ENCODE results near the gene STAM. TPM values are rescaled to one million over a fixed set of nuclear protein-coding genes. Genes with fewer than 3 reads are reported as not detected.
A peak's percentile ranks its signal among the peaks of the same experiment; 100 is the strongest.
"Not testable (repeated sequence)": the region's sequence is repeated elsewhere in the genome, so short reads cannot be mapped to it uniquely, and the experiment has no call there.

Gene STAM
- total RNA-seq (2014; rRNA removed; shearing (Covaris generic)): 26.9 and 27.6 TPM in 2 replicates

GRCh38 chr10:17643755-17644484 lies at the start of gene STAM:
Gene STAM (plus strand): TSS chr10:17644151. CDS start chr10:17644340, 189 bp downstream.
- H3K4me1 ChIP-seq: peaks cover 4% of the 10 kb centered on the region; the same call in 1 of the 2 replicates
- no peaks in the 10 kb centered on the region for H3K9me3 ChIP-seq (replicated peaks)
- peak within 1 kb of the TSS; percentile 99 for H3K27ac ChIP-seq
- DNase-seq: peak; percentile 92 to 93
- peak within 1 kb of the TSS; percentile 83 for H3K4me3 ChIP-seq
- H3K36me3 ChIP-seq: no peaks in the 10 kb centered on the region; the same call in 1 of the 2 replicates
- no peaks in the 10 kb centered on the region for H3K27me3 ChIP-seq

DNA sequence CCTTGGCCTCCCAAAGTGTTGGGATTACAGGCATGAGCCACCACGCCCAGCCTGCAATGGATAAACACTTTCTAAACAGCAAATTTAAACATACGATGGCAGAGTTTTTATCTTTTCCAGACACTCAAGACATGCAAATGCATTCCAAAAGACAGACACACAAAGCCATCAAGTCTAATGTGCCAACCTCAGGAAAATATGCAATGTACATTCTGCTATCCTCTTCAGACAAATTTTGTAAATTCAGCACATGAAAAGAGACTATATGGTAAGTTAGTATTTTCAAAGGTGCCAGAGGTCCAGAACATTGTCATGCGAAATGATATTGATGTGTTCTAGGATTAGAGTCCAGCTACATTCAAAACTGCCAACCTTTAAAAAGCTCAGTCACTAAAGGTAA lies 46.6 kb upstream of the STAM start:
- no peaks in the 10 kb centered on the region for H3K9me3 ChIP-seq (replicated peaks)
- H3K27ac ChIP-seq: no peak overlapping the region
- DNase-seq: no peak
- no peaks in the 10 kb centered on the region for H3K27me3 ChIP-seq
- no peaks in the 10 kb centered on the region for H3K36me3 ChIP-seq
- H3K4me1 ChIP-seq: no peaks in the 10 kb centered on the region
- no peak overlapping the region for H3K4me3 ChIP-seq

DNA sequence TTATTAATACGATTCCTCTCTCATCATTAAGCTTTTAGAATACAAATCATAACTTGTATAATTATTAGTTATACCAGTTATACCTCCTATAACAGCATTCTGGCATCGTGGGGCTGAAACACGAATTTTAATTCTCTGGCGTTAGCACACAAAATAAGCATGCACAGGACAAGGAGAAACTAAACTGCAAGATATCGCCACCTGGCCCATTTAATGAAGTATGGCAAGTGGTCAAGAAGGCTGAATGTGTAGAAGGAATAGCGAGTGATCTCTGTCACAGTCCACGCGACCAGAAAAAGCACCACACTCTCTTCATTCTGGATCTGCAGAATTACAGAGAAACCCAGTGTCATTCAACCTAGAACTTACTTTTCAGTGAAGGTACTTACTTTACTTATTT lies 44.9 kb upstream of the STAM start:
- DNase-seq: peak in 1 of 2 experiments; percentile 30
- H3K4me3 ChIP-seq: no peak overlapping the region
- H3K9me3 ChIP-seq (replicated peaks): no peaks in the 10 kb centered on the region
- no peaks in the 10 kb centered on the region for H3K4me1 ChIP-seq
- no peak overlapping the region for H3K27ac ChIP-seq
- no peaks in the 10 kb centered on the region for H3K27me3 ChIP-seq
- H3K36me3 ChIP-seq: no peaks in the 10 kb centered on the region

DNA sequence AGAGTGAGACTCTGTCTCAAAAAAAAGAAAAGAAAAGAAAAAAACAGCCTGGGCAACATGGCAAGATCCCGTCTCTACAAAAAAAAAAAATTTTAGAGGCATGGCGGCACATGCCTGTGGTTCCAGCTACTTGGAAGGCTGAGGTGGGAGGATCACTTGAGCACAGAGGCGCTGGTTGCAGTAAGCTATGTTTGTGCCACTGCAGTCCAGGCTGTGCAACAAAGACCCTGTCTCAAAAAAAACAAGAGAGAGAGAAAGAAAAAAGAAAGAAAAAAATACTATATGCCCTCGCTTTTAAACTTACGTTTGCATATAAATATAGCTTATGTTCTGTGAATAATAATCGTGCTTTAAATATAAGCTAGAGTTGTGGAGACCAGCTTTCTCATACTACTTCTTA lies 38.0 kb upstream of the STAM start:
- no peak for DNase-seq
- Histone ChIP-seq H3K27ac (no peak overlapping the region), H3K4me3 (no peak overlapping the region), H3K4me1 (no peaks in the 10 kb centered on the region), H3K36me3 (no peaks in the 10 kb centered on the region), H3K27me3 (no peaks in the 10 kb centered on the region), H3K9me3 (replicated peaks) (no peaks in the 10 kb centered on the region)

GRCh38 chr10:17606547-17607040 lies 37.4 kb upstream of the STAM start:
- Histone ChIP-seq H3K27ac (no peak overlapping the region), H3K4me3 (no peak overlapping the region), H3K4me1 (no peaks in the 10 kb centered on the region), H3K36me3 (no peaks in the 10 kb centered on the region), H3K9me3 (replicated peaks) (no peaks in the 10 kb centered on the region), H3K27me3 (no peaks in the 10 kb centered on the region)
- no peak for DNase-seq

DNA sequence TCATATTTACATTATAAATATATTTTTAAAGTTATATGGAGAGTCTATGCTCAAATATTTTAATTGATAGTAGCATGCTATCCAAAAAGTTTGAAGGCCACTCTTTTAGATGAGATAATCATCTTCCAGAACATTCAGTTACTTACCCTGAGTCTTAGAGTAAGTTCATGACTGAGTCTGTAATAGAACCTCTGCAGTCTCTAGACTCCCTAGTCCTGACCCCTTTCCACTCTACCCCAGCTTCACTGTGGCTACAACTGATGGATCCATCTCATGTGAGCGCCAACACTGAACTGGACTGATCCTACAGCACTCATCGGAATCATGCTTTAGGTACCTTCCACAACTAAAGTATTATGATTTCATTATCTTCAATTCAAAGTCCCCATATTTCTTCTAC lies 36.9 kb upstream of the STAM start:
- H3K36me3 ChIP-seq: no peaks in the 10 kb centered on the region
- DNase-seq: peak in 1 of 2 experiments; percentile 2
- H3K4me3 ChIP-seq: no peak overlapping the region
- H3K27ac ChIP-seq: no peak overlapping the region
- no peaks in the 10 kb centered on the region for H3K27me3 ChIP-seq
- no peaks in the 10 kb centered on the region for H3K4me1 ChIP-seq
- no peaks in the 10 kb centered on the region for H3K9me3 ChIP-seq (replicated peaks)

DNA sequence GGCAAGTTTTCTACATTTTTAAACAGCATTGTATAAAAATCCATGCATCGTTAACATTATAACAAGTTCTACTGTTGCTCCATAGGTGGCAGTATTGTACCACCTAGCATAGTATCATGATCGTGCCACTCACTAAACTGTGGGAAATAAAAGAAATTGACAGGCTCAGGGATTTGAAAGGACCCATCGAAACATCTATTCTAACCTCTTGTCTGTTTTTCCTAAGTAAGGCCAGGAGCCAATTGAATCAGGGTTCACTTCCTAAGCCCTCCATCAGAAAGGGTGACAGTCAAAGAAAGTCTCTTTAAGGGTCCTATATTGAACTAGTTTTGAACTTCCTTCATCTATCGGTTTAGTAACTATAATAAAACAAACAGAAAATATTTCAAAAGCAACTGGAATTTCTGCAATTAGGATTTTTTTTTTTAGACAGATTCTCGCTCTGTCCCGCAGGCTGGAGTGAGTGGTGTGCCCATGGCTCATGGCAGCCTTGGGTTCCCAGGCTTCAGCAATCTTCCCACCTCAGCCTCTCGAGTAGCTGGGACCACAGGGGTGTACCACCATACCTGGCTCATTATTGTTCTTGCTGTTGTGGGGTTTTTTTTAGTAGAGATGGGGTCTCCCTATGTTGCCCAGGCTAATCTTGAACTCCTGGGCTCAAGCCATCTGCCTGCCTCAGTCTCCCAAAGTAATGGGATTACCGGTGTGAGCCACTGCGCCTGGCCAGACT lies 36.2 kb upstream of the STAM start:
- Histone ChIP-seq H3K27ac (no peak overlapping the region), H3K4me3 (no peak overlapping the region)
- DNase-seq: peak in 1 of 2 experiments; percentile 68

GRCh38 chr10:17609523-17610079 lies 34.4 kb upstream of the STAM start:
- H3K36me3 ChIP-seq: no peaks in the 10 kb centered on the region
- H3K27ac ChIP-seq: no peak overlapping the region
- no peak for DNase-seq
- no peaks in the 10 kb centered on the region for H3K27me3 ChIP-seq
- H3K9me3 ChIP-seq (replicated peaks): no peaks in the 10 kb centered on the region
- no peak overlapping the region for H3K4me3 ChIP-seq
- H3K4me1 ChIP-seq: no peaks in the 10 kb centered on the region

More for the DNA sequence above, 36.2 kb upstream of the STAM start:
- no peaks in the 10 kb centered on the region for H3K9me3 ChIP-seq (replicated peaks)
- H3K36me3 ChIP-seq: no peaks in the 10 kb centered on the region
- H3K27me3 ChIP-seq: no peaks in the 10 kb centered on the region
- no peaks in the 10 kb centered on the region for H3K4me1 ChIP-seq

- Histone ChIP-seq H3K4me3 (peak overlapping the region; percentile 89), H3K27me3 (no peaks in the 10 kb centered on the region), H3K27ac (no peak overlapping the region; the same call in 1 of the 2 replicates), H3K4me1 (no peaks in the 10 kb centered on the region), H3K9me3 (replicated peaks) (no peaks in the 10 kb centered on the region), H3K36me3 (no peaks in the 10 kb centered on the region)
- peak; percentile 56 to 58 for DNase-seq
Observed at GRCh38 chr10:17616403-17617030, 27.4 kb upstream of the STAM start.

GRCh38 chr10:17617031-17617911 lies 26.7 kb upstream of the STAM start, which contains the start of gene HACD1:
Gene HACD1 (minus strand): TSS chr10:17617374. CDS start chr10:17617339, 35 bp downstream.
- H3K4me3 ChIP-seq: peak within 1 kb of the TSS; percentile 89
- no peaks in the 10 kb centered on the region for H3K9me3 ChIP-seq (replicated peaks)
- H3K36me3 ChIP-seq: no peaks in the 10 kb centered on the region
- peak; percentile 75 to 82 for DNase-seq
- no peaks in the 10 kb centered on the region for H3K4me1 ChIP-seq
- no peak within 1 kb of the TSS; the same call in 1 of the 2 replicates for H3K27ac ChIP-seq
- H3K27me3 ChIP-seq: no peaks in the 10 kb centered on the region

DNA sequence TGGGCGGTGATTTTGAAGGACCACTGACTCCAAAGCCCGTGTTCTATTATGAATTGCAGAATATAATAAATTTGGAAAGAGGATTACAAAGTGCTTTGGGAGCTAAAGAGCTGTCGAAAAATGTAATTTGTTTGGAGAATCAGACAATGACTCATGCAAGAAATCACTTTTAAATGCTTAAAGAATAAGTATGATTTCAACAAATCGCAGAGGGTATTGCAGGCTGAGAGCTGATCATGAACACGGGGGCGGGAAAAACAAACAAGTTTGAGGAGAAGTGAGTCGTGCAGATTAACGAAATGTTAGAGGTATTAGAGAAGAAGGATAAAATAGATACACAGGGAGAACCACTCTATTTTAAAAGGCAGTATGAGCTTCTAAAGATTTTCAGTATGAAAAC lies 21.9 kb upstream of the STAM start:
- no peaks in the 10 kb centered on the region for H3K9me3 ChIP-seq (replicated peaks)
- no peak overlapping the region for H3K27ac ChIP-seq
- no peak for DNase-seq
- no peaks in the 10 kb centered on the region for H3K36me3 ChIP-seq
- H3K4me3 ChIP-seq: no peak overlapping the region
- no peaks in the 10 kb centered on the region for H3K4me1 ChIP-seq
- no peaks in the 10 kb centered on the region for H3K27me3 ChIP-seq

DNA sequence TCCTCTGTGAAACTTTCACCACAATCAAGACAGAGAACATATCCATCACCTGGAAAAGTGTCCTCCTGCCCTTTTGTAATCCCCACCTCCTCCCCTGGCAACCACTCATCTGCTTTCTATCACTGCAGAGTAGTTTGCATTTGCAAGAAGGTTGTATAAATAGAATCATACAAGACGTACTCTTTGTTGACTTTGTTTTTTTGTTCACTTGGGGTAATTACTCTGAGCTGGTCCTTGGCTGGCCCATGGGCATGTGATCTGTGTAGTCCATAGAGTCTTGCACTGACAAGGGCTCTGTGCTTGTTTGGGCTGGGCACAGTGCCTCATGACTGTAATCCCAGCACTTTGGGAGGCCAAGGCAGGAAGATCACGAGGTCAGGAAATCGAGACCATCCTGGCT lies 19.0 kb upstream of the STAM start:
- Histone ChIP-seq H3K27me3 (no peaks in the 10 kb centered on the region), H3K36me3 (no peaks in the 10 kb centered on the region), H3K9me3 (replicated peaks) (no peaks in the 10 kb centered on the region), H3K4me1 (no peaks in the 10 kb centered on the region), H3K4me3 (no peak overlapping the region), H3K27ac (no peak overlapping the region)
- DNase-seq: no peak

- no peak for DNase-seq
- no peaks in the 10 kb centered on the region for H3K27me3 ChIP-seq
- no peaks in the 10 kb centered on the region for H3K4me1 ChIP-seq
- no peak overlapping the region for H3K4me3 ChIP-seq
- no peaks in the 10 kb centered on the region for H3K36me3 ChIP-seq
- H3K9me3 ChIP-seq (replicated peaks): no peaks in the 10 kb centered on the region
- no peak overlapping the region for H3K27ac ChIP-seq
Observed at GRCh38 chr10:17626656-17627055, 17.3 kb upstream of the STAM start.

DNA sequence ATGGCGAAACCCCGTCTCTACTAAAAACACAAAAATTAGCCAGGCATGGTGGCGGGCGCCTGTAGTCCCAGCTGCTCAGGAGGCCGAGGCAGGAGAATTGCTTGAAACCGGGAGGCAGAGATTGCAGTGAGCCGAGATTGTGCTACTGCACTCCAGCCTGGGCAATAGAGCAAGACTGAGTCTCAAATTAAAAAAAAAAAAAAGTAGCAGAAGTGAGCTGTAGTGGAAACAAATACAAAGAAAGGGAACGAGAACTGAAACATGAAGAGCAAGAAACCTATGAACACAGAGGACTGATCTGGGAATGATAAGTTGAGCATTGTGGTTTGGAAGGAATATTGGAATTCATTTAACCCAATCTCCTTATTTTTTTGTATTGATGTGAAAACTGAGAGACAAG lies 11.4 kb upstream of the STAM start:
- H3K27ac ChIP-seq; H3K9me3 ChIP-seq (replicated peaks); H3K27me3 ChIP-seq; H3K4me1 ChIP-seq; H3K4me3 ChIP-seq; DNase-seq; H3K36me3 ChIP-seq: not testable (repeated sequence)

Measured in SJCRH30 (cell line).